Measurements from ENCODE around the gene NFKBIE.

The NFKBIE gene

GRCh38 chr6:44219815-44220784 lies 45.3 kb downstream of the NFKBIE start:
- Mint-ChIP-seq H3K36me3 (ENCODE audit: low read depth) (no peaks in the 10 kb centered on the region), H3K27me3 (ENCODE audit: low read depth, poor library complexity) (peaks cover 3% of the 10 kb centered on the region), H3K9me3 (no peaks in the 10 kb centered on the region), H3K27ac (no peak overlapping the region), H3K4me1 (peaks cover 56% of the 10 kb centered on the region), H3K4me3 (peak overlapping the region; percentile 61)
- TF ChIP-seq CTCF (IDR thresholded peaks at IDR 0.05): no peak
- no peak for DNase-seq

GRCh38 chr6:44219053-44219814 lies 46.1 kb downstream of the NFKBIE start:
- Mint-ChIP-seq H3K4me1 (peaks cover 48% of the 10 kb centered on the region), H3K4me3 (peak overlapping the region; percentile 78), H3K27ac (no peak overlapping the region), H3K27me3 (ENCODE audit: low read depth, poor library complexity) (peaks cover 3% of the 10 kb centered on the region), H3K9me3 (no peaks in the 10 kb centered on the region), H3K36me3 (ENCODE audit: low read depth) (no peaks in the 10 kb centered on the region)
- DNase-seq: peak; percentile 86
- TF ChIP-seq CTCF (IDR thresholded peaks at IDR 0.05): no peak

GRCh38 chr6:44217332-44218143 lies 47.8 kb downstream of the NFKBIE start:
- Mint-ChIP-seq H3K27ac (no peak overlapping the region), H3K4me1 (peaks cover 37% of the 10 kb centered on the region), H3K36me3 (ENCODE audit: low read depth) (no peaks in the 10 kb centered on the region), H3K9me3 (no peaks in the 10 kb centered on the region), H3K27me3 (ENCODE audit: low read depth, poor library complexity) (peaks cover 3% of the 10 kb centered on the region), H3K4me3 (no peak overlapping the region)
- TF ChIP-seq CTCF (IDR thresholded peaks at IDR 0.05): no peak
- DNase-seq: peak; percentile 26

- Mint-ChIP-seq H3K4me3 (peak within 1 kb of the TSS; percentile 37), H3K4me1 (peaks cover 34% of the 10 kb centered on the region), H3K36me3 (ENCODE audit: low read depth) (no peaks in the 10 kb centered on the region), H3K27ac (no peak within 1 kb of the TSS), H3K27me3 (ENCODE audit: low read depth, poor library complexity) (peaks cover 3% of the 10 kb centered on the region), H3K9me3 (no peaks in the 10 kb centered on the region)
- no peak for TF ChIP-seq CTCF (IDR thresholded peaks at IDR 0.05)
- DNase-seq: peak; percentile 25
Measured at GRCh38 chr6:44216677-44217331, 48.5 kb downstream of the NFKBIE start, which contains the start of gene MYMX. TSS of gene MYMX (plus strand) at chr6:44216926. CDS start at chr6:44217472, 546 bp downstream.

- no peak for TF ChIP-seq CTCF (IDR thresholded peaks at IDR 0.05)
- no peaks in the 10 kb centered on the region for H3K36me3 Mint-ChIP-seq (ENCODE audit: low read depth)
- H3K27ac Mint-ChIP-seq: no peak overlapping the region
- H3K9me3 Mint-ChIP-seq: no peaks in the 10 kb centered on the region
- no peak overlapping the region for H3K4me3 Mint-ChIP-seq
- peaks cover 25% of the 10 kb centered on the region for H3K4me1 Mint-ChIP-seq
- H3K27me3 Mint-ChIP-seq (ENCODE audit: low read depth, poor library complexity): peaks cover 13% of the 10 kb centered on the region
- no peak for DNase-seq
Measured at GRCh38 chr6:44214307-44214706, 51.0 kb downstream of the NFKBIE start.

All from nephron progenitor cell (in vitro differentiated cells).